ENCODE results near the gene C2CD2.

DNA sequence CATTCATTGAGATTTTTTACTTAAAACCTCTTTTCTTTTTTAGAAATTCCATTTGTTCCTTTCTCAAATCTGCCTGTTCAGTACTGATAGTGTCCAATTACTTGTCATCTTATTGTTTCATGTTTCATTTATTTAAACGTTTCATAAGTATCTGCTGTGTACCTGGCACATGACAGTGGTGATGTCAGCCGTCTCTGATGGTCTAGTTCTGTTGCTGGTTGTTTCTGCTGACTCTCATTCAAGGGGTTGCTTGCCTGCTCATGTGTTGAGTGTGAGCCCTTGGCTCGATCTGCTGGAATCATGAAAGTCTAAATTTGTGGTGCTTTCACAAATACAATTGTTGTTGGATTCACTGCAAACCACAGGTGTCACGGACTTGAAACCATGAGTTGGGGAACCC, 25.5 kb upstream of the C2CD2 start:
- TF ChIP-seq POLR2A (IDR thresholded peaks at IDR 0.05; ENCODE audit: control extremely low read depth in 1 of 2, low read depth in 2 of 2, low read length in 2 of 2) (no peak), RFX5 (IDR thresholded peaks at IDR 0.05; ENCODE audit: borderline replicate concordance, low read depth, low read length) (no peak), HDAC2 (IDR thresholded peaks at IDR 0.05; ENCODE audit: borderline replicate concordance in 1 of 2, low read depth in 2 of 2, low read length in 2 of 2) (no peak), POLR2AphosphoS5 (IDR thresholded peaks at IDR 0.05; ENCODE audit: low read depth, low read length) (no peak), KDM4A (IDR thresholded peaks at IDR 0.05; ENCODE audit: low read depth, low read length, severe bottlenecking) (no peak), PHF8 (conservative IDR thresholded peaks at IDR 0.05; ENCODE audit: low read depth, low read length) (no peak)
- TF ChIP-seq, protein P1, sequence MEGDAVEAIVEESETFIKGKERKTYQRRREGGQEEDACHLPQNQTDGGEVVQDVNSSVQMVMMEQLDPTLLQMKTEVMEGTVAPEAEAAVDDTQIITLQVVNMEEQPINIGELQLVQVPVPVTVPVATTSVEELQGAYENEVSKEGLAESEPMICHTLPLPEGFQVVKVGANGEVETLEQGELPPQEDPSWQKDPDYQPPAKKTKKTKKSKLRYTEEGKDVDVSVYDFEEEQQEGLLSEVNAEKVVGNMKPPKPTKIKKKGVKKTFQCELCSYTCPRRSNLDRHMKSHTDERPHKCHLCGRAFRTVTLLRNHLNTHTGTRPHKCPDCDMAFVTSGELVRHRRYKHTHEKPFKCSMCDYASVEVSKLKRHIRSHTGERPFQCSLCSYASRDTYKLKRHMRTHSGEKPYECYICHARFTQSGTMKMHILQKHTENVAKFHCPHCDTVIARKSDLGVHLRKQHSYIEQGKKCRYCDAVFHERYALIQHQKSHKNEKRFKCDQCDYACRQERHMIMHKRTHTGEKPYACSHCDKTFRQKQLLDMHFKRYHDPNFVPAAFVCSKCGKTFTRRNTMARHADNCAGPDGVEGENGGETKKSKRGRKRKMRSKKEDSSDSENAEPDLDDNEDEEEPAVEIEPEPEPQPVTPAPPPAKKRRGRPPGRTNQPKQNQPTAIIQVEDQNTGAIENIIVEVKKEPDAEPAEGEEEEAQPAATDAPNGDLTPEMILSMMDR (IDR thresholded peaks at IDR 0.05; ENCODE audit: control extremely low read depth in 1 of 3, insufficient read depth in 1 of 3, low read depth in 1 of 3, low read length in 3 of 3) = no peak
- TF ChIP-seq, protein P2, sequence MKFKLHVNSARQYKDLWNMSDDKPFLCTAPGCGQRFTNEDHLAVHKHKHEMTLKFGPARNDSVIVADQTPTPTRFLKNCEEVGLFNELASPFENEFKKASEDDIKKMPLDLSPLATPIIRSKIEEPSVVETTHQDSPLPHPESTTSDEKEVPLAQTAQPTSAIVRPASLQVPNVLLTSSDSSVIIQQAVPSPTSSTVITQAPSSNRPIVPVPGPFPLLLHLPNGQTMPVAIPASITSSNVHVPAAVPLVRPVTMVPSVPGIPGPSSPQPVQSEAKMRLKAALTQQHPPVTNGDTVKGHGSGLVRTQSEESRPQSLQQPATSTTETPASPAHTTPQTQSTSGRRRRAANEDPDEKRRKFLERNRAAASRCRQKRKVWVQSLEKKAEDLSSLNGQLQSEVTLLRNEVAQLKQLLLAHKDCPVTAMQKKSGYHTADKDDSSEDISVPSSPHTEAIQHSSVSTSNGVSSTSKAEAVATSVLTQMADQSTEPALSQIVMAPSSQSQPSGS (IDR thresholded peaks at IDR 0.05; ENCODE audit: low read length) = no peak
